ENCODE measurements around the gene PHACTR4.

The PHACTR4 gene

GRCh38 chr1:28451011-28451410 is 81.5 kb downstream of the PHACTR4 start:
- DNase-seq (ENCODE audit: extremely low read depth, insufficient read length): no peak
- Histone ChIP-seq H3K27me3 (replicated peaks; ENCODE audit: control insufficient read depth, insufficient read depth, low read length) (no peaks in the 10 kb centered on the region), H3K4me3 (replicated peaks; ENCODE audit: low read depth, low read length) (no peak overlapping the region), H3K36me3 (ENCODE audit: control insufficient read depth, insufficient read depth, low read length) (no peaks in the 10 kb centered on the region)
- no peak for TF ChIP-seq CTCF (IDR thresholded peaks at IDR 0.05; ENCODE audit: insufficient read depth, low read length, poor library complexity, severe bottlenecking)

GRCh38 chr1:28456078-28456477 is 86.5 kb downstream of the PHACTR4 start:
- no peak overlapping the region for H3K4me3 ChIP-seq (replicated peaks; ENCODE audit: low read depth, low read length)
- DNase-seq (ENCODE audit: extremely low read depth, insufficient read length): no peak
- no peak for TF ChIP-seq CTCF (IDR thresholded peaks at IDR 0.05; ENCODE audit: insufficient read depth, low read length, poor library complexity, severe bottlenecking)
- no peaks in the 10 kb centered on the region for H3K36me3 ChIP-seq (ENCODE audit: control insufficient read depth, insufficient read depth, low read length)
- no peaks in the 10 kb centered on the region for H3K27me3 ChIP-seq (replicated peaks; ENCODE audit: control insufficient read depth, insufficient read depth, low read length)

GRCh38 chr1:28457678-28458077 is 88.1 kb downstream of the PHACTR4 start:
- H3K27me3 ChIP-seq (replicated peaks; ENCODE audit: control insufficient read depth, insufficient read depth, low read length): no peaks in the 10 kb centered on the region
- no peaks in the 10 kb centered on the region for H3K36me3 ChIP-seq (ENCODE audit: control insufficient read depth, insufficient read depth, low read length)
- no peak overlapping the region for H3K4me3 ChIP-seq (replicated peaks; ENCODE audit: low read depth, low read length)
- DNase-seq (ENCODE audit: extremely low read depth, insufficient read length): no peak
- TF ChIP-seq CTCF (IDR thresholded peaks at IDR 0.05; ENCODE audit: insufficient read depth, low read length, poor library complexity, severe bottlenecking): no peak

- DNase-seq (ENCODE audit: extremely low read depth, insufficient read length): no peak
- no peaks in the 10 kb centered on the region for H3K36me3 ChIP-seq (ENCODE audit: control insufficient read depth, insufficient read depth, low read length)
- TF ChIP-seq CTCF (IDR thresholded peaks at IDR 0.05; ENCODE audit: insufficient read depth, low read length, poor library complexity, severe bottlenecking): no peak
- H3K27me3 ChIP-seq (replicated peaks; ENCODE audit: control insufficient read depth, insufficient read depth, low read length): no peaks in the 10 kb centered on the region
- H3K4me3 ChIP-seq (replicated peaks; ENCODE audit: low read depth, low read length): no peak overlapping the region
Measured at GRCh38 chr1:28458237-28459228, 89.0 kb downstream of the PHACTR4 start.

- DNase-seq (ENCODE audit: extremely low read depth, insufficient read length): no peak
- no peaks in the 10 kb centered on the region for H3K27me3 ChIP-seq (replicated peaks; ENCODE audit: control insufficient read depth, insufficient read depth, low read length)
- H3K36me3 ChIP-seq (ENCODE audit: control insufficient read depth, insufficient read depth, low read length): peaks cover 2% of the 10 kb centered on the region; the same call in 1 of the 2 replicates
- H3K4me3 ChIP-seq (replicated peaks; ENCODE audit: low read depth, low read length): no peak overlapping the region
- TF ChIP-seq CTCF (IDR thresholded peaks at IDR 0.05; ENCODE audit: insufficient read depth, low read length, poor library complexity, severe bottlenecking): no peak
Measured at GRCh38 chr1:28466226-28466778, 96.8 kb downstream of the PHACTR4 start.
